SK-N-SH (cell line): ENCODE results near the gene CAV1. TPM values are rescaled to one million over a fixed set of nuclear protein-coding genes. Genes with fewer than 3 reads are reported as not detected.

Experiments used
- CTCF ChIA-PET: fragments of 300-600, 350-600 bp; formaldehyde crosslinking; extraction: SDS; loops from one replicate; lab custom pipeline; 2021; lab: Yijun Ruan, JAX
- POLR2A ChIA-PET: fragments of 350-600 bp; sonication (Branson Sonifier 250); formaldehyde crosslinking; extraction: SDS; loops from one replicate; lab custom pipeline; 2020; ENCODE audit warnings: antibody characterized with exemption, inconsistent platforms; lab: Yijun Ruan, JAX
- DNase-seq: peaks from one replicate; pipeline ENCODE4 v3.0.0; 2012
- H2AFZ ChIP-seq: fragments of 200-600 bp; sonication (generic); 2 replicates; pipeline ENCODE4 v1.8.1; 2016; ENCODE audit warnings: antibody characterized with exemption, mild to moderate bottlenecking, low read depth
- H3F3A ChIP-seq: fragments of 200-600 bp; sonication (generic); replicated peaks from 2 replicates; pipeline ENCODE3; 2016; ENCODE audit warnings: antibody characterized with exemption, mild to moderate bottlenecking; ENCODE audit not compliant: insufficient read depth
- H3K27ac ChIP-seq, 2 experiments: fragments of 200-500 bp in 1 of 2; fragments of 200-600 bp in 1 of 2; sonication (Bioruptor generic) in 1 of 2; sonication (generic), shearing (Covaris generic) in 1 of 2; 2 replicates each; pipeline versions ENCODE4 v1.5.1 to v1.6.1; 2014 to 2016; ENCODE audit warnings: low read depth in 2 of 2, inconsistent platforms in 1 of 2, low read length in 1 of 2, mild to moderate bottlenecking in 1 of 2, mixed read lengths in 1 of 2
- H3K27me3 ChIP-seq: fragments of 200-600 bp; sonication (generic), shearing (Covaris generic); 2 replicates; pipeline ENCODE4 v1.6.1; 2016; ENCODE audit warnings: mixed run types; ENCODE audit not compliant: insufficient read depth
- H3K36me3 ChIP-seq, 2 experiments: fragments of 200-500 bp in 1 of 2; fragments of 200-600 bp in 1 of 2; sonication (Bioruptor generic) in 1 of 2; sonication (generic) in 1 of 2; replicated peaks in 1 of 2; 2 replicates each; pipeline versions ENCODE3 to v1.5.1; 2014 to 2016; ENCODE audit warnings: low read length in 1 of 2, mild to moderate bottlenecking in 1 of 2; ENCODE audit not compliant: insufficient read depth in 2 of 2, control insufficient read depth in 1 of 2
- H3K4me1 ChIP-seq, 2 experiments: fragments of 200-500 bp in 1 of 2; fragments of 200-600 bp in 1 of 2; sonication (Bioruptor generic) in 1 of 2; sonication (generic), shearing (Covaris generic) in 1 of 2; 2 replicates each; pipeline versions ENCODE4 v1.5.1 to v1.6.1; 2014 to 2016; ENCODE audit warnings: low read depth in 1 of 2, low read length in 1 of 2, mixed run types in 1 of 2; ENCODE audit not compliant: insufficient read depth in 2 of 2, control insufficient read depth in 1 of 2
- H3K4me2 ChIP-seq: fragments of 200-600 bp; sonication (generic), shearing (Covaris generic); 2 replicates; pipeline ENCODE4 v1.6.1; 2017; ENCODE audit warnings: mixed run types
- H3K4me3 ChIP-seq, 2 experiments: fragments of 200-500 bp in 1 of 2; fragments of 200-600 bp in 1 of 2; sonication (Bioruptor generic) in 1 of 2; sonication (generic), shearing (Covaris generic) in 1 of 2; 2 replicates each; pipeline versions ENCODE4 v1.5.1 to v1.8.1; 2014 to 2016; ENCODE audit warnings: low read depth in 2 of 2, inconsistent platforms in 1 of 2, low read length in 1 of 2, mild to moderate bottlenecking in 1 of 2, mixed read lengths in 1 of 2, moderate library complexity in 1 of 2
- H3K79me2 ChIP-seq: fragments of 200-600 bp; sonication (generic); 2 replicates; pipeline ENCODE4 v1.8.1; 2017; ENCODE audit warnings: mild to moderate bottlenecking; ENCODE audit not compliant: insufficient read depth
- H3K9ac ChIP-seq: fragments of 200-600 bp; sonication (generic); 2 replicates; pipeline ENCODE4 v1.6.1; 2017; ENCODE audit warnings: mixed run types
- H3K9me2 ChIP-seq: fragments of 200-600 bp; sonication (generic); 2 replicates; pipeline ENCODE4 v1.6.1; 2017; ENCODE audit warnings: mixed run types
- H3K9me3 ChIP-seq: fragments of 200-600 bp; sonication (generic); 2 replicates; pipeline ENCODE4 v1.6.1; 2017; ENCODE audit warnings: mixed run types, mild to moderate bottlenecking, moderate library complexity
- H4K20me1 ChIP-seq: fragments of 200-600 bp; sonication (generic); 2 replicates; pipeline ENCODE4 v1.6.1; 2017; ENCODE audit warnings: mild to moderate bottlenecking, mixed run types; ENCODE audit not compliant: insufficient read depth
- EP300 ChIP-seq, 2 experiments: IDR thresholded peaks; 2 replicates each; pipeline versions ENCODE4 v1.4.0 to v1.6.1; 2012; ENCODE audit warnings: borderline replicate concordance in 1 of 2, low read depth in 1 of 2, low read length in 1 of 2
- FOXJ3 ChIP-seq: sonication (generic); formaldehyde crosslinking; IDR thresholded peaks from 2 replicates; pipeline ENCODE4 v1.5.1; 2020; ENCODE audit warnings: mild to moderate bottlenecking, missing genetic modification reagents
- FOXM1 ChIP-seq: IDR thresholded peaks from 2 replicates; pipeline ENCODE4 v1.4.0; 2012; ENCODE audit warnings: low read depth, mild to moderate bottlenecking
- GABPA ChIP-seq: IDR thresholded peaks from 2 replicates; pipeline ENCODE4 v1.4.0; 2012; ENCODE audit warnings: low read depth, mild to moderate bottlenecking
- MEF2A ChIP-seq: IDR thresholded peaks from 2 replicates; pipeline ENCODE4 v1.4.0; 2012; ENCODE audit warnings: low read depth, borderline replicate concordance
- MXI1 ChIP-seq: IDR thresholded peaks from 2 replicates; pipeline ENCODE4 v1.6.1; 2012; ENCODE audit warnings: mild to moderate bottlenecking, low read depth, low read length, improper control_type of control experiment
- NRF1 ChIP-seq: IDR thresholded peaks from 2 replicates; pipeline ENCODE4 v1.6.1; 2012; ENCODE audit warnings: low read depth, mild to moderate bottlenecking, low read length
- RXRA ChIP-seq: IDR thresholded peaks from 2 replicates; pipeline ENCODE4 v1.4.0; 2012; ENCODE audit warnings: low read depth, mild to moderate bottlenecking, borderline replicate concordance
- SMC3 ChIP-seq: IDR thresholded peaks from 2 replicates; pipeline ENCODE4 v1.6.1; 2012; ENCODE audit warnings: low read depth, low read length, improper control_type of control experiment
- TAF1 ChIP-seq: IDR thresholded peaks from 2 replicates; pipeline ENCODE4 v1.6.1; 2012; ENCODE audit warnings: low read depth, mild to moderate bottlenecking, low read length, moderate library complexity, borderline replicate concordance
- TCF12 ChIP-seq: IDR thresholded peaks from 2 replicates; pipeline ENCODE4 v1.4.0; 2012
- TEAD4 ChIP-seq: IDR thresholded peaks from 2 replicates; pipeline ENCODE4 v1.4.0; 2012; ENCODE audit warnings: mild to moderate bottlenecking, borderline replicate concordance; ENCODE audit not compliant: insufficient read depth
- WGBS: methylation state at CpG from one replicate; pipeline ENCODE4 v1.1.6; 2017; ENCODE audit warnings: low lambda C conversion rate; 5-methylcytosine and 5-hydroxymethylcytosine counted together
- polyA plus RNA-seq, 3 experiments: library from polyadenylated mRNA; depleted of rRNA; stranded (reverse); fragments of >200 nt; gene quantifications; 2 replicates each; pipeline ENCODE4 v1.2.3, GENCODE V29; 2012
- TF ChIP-seq, protein P1 (sequence below): IDR thresholded peaks from 2 replicates; pipeline ENCODE4 v1.4.0; 2012; ENCODE audit warnings: low read depth, borderline replicate concordance
- TF ChIP-seq, protein P2 (sequence below): fragments of 150-350 bp; IDR thresholded peaks from 2 replicates; pipeline ENCODE4 v1.6.1; 2016; ENCODE audit warnings: mild to moderate bottlenecking, low read depth, low read length
- TF ChIP-seq, protein P3 (sequence below): fragments of 200-600 bp; sonication (generic); IDR thresholded peaks from 2 replicates; pipeline ENCODE4 v1.6.1; 2017; ENCODE audit warnings: antibody characterized with exemption, mild to moderate bottlenecking, moderate library complexity

The CAV1 gene
- polyA plus RNA-seq, 1 of the 3 experiments (the other 2 are of a cell fraction): 968 TPM

DNA sequence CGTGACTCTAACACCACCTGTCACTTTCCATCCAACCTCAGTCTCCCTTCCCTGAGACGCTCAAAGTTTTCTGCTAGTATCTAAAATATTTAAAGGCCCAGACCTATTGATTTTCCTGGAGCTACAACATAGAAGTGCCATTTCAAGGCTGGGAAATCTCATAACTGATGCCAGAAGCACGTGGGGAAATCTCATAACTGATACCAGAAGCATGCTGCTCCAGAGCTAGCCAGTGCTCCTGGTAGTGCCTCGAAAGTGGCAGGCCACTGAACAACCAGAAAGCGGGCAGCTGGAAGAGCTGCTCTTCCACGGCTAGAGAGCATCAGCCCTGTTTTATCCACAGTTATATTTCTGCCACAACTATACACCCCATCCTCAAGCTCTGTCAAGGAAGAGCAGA is 72.5 kb downstream of the CAV1 start:
- Histone ChIP-seq H3F3A (no peaks in the 10 kb centered on the region), H3K27ac (no peak overlapping the region), H3K27me3 (peaks cover 14% of the 10 kb centered on the region; the same call in 1 of the 2 replicates), H3K9me2 (no peaks in the 10 kb centered on the region), H3K36me3 (no peaks in the 10 kb centered on the region), H3K4me2 (no peak overlapping the region)
- TF ChIP-seq, protein P1, sequence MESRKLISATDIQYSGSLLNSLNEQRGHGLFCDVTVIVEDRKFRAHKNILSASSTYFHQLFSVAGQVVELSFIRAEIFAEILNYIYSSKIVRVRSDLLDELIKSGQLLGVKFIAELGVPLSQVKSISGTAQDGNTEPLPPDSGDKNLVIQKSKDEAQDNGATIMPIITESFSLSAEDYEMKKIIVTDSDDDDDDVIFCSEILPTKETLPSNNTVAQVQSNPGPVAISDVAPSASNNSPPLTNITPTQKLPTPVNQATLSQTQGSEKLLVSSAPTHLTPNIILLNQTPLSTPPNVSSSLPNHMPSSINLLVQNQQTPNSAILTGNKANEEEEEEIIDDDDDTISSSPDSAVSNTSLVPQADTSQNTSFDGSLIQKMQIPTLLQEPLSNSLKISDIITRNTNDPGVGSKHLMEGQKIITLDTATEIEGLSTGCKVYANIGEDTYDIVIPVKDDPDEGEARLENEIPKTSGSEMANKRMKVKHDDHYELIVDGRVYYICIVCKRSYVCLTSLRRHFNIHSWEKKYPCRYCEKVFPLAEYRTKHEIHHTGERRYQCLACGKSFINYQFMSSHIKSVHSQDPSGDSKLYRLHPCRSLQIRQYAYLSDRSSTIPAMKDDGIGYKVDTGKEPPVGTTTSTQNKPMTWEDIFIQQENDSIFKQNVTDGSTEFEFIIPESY: no peak
- no peak for TF ChIP-seq GABPA
- TF ChIP-seq RXRA: no peak
- no peak for TF ChIP-seq TCF12
- TF ChIP-seq NRF1: no peak
- TF ChIP-seq FOXJ3 (CRISPR knock-in tag): no peak
- TF ChIP-seq FOXM1: no peak
- no peak for TF ChIP-seq EP300 (IDR thresholded peaks at IDR 0.05; ENCODE audit: borderline replicate concordance in 1 of 2, low read depth in 1 of 2, low read length in 1 of 2)
- no peak for TF ChIP-seq MEF2A
- TF ChIP-seq, protein P2, sequence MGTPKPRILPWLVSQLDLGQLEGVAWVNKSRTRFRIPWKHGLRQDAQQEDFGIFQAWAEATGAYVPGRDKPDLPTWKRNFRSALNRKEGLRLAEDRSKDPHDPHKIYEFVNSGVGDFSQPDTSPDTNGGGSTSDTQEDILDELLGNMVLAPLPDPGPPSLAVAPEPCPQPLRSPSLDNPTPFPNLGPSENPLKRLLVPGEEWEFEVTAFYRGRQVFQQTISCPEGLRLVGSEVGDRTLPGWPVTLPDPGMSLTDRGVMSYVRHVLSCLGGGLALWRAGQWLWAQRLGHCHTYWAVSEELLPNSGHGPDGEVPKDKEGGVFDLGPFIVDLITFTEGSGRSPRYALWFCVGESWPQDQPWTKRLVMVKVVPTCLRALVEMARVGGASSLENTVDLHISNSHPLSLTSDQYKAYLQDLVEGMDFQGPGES: no peak
- TF ChIP-seq SMC3: no peak
- TF ChIP-seq MXI1: no peak
- no peak for TF ChIP-seq TEAD4
- TF ChIP-seq TAF1: no peak
- TF ChIP-seq, protein P3, sequence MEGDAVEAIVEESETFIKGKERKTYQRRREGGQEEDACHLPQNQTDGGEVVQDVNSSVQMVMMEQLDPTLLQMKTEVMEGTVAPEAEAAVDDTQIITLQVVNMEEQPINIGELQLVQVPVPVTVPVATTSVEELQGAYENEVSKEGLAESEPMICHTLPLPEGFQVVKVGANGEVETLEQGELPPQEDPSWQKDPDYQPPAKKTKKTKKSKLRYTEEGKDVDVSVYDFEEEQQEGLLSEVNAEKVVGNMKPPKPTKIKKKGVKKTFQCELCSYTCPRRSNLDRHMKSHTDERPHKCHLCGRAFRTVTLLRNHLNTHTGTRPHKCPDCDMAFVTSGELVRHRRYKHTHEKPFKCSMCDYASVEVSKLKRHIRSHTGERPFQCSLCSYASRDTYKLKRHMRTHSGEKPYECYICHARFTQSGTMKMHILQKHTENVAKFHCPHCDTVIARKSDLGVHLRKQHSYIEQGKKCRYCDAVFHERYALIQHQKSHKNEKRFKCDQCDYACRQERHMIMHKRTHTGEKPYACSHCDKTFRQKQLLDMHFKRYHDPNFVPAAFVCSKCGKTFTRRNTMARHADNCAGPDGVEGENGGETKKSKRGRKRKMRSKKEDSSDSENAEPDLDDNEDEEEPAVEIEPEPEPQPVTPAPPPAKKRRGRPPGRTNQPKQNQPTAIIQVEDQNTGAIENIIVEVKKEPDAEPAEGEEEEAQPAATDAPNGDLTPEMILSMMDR: no peak
- TF ChIP-seq, all 33 proteins: peak for 0
- WGBS: 37% methylated on average over 6 of the region's 6 CpGs
- no peaks in the 10 kb centered on the region for H4K20me1 ChIP-seq
- H2AFZ ChIP-seq: no peak overlapping the region
- peaks cover 2 to 6% of the 10 kb centered on the region in 2 experiments; a peak in 3 of 4 replicates for H3K4me1 ChIP-seq
- no peak overlapping the region for H3K4me3 ChIP-seq
- no peak overlapping the region for H3K9ac ChIP-seq
- H3K9me3 ChIP-seq: no peaks in the 10 kb centered on the region
- no peaks in the 10 kb centered on the region for H3K79me2 ChIP-seq
- POLR2A ChIA-PET: no interaction called here
- no peak for DNase-seq
- CTCF ChIA-PET: interaction anchor here (1.0 to 9.4 kb wide), 8 partner anchors 8 to 459 kb away, joined by 3 to 192 read pairs (median 4); no protein-coding TSS in a partner anchor
